Measurements from ENCODE around the gene LPIN1.

Gene LPIN1

GRCh38 chr2:11717623-11718022 lies 28.8 kb upstream of the LPIN1 start:
- TF ChIP-seq, protein P1, sequence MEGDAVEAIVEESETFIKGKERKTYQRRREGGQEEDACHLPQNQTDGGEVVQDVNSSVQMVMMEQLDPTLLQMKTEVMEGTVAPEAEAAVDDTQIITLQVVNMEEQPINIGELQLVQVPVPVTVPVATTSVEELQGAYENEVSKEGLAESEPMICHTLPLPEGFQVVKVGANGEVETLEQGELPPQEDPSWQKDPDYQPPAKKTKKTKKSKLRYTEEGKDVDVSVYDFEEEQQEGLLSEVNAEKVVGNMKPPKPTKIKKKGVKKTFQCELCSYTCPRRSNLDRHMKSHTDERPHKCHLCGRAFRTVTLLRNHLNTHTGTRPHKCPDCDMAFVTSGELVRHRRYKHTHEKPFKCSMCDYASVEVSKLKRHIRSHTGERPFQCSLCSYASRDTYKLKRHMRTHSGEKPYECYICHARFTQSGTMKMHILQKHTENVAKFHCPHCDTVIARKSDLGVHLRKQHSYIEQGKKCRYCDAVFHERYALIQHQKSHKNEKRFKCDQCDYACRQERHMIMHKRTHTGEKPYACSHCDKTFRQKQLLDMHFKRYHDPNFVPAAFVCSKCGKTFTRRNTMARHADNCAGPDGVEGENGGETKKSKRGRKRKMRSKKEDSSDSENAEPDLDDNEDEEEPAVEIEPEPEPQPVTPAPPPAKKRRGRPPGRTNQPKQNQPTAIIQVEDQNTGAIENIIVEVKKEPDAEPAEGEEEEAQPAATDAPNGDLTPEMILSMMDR (IDR thresholded peaks at IDR 0.05), result no peak

DNA sequence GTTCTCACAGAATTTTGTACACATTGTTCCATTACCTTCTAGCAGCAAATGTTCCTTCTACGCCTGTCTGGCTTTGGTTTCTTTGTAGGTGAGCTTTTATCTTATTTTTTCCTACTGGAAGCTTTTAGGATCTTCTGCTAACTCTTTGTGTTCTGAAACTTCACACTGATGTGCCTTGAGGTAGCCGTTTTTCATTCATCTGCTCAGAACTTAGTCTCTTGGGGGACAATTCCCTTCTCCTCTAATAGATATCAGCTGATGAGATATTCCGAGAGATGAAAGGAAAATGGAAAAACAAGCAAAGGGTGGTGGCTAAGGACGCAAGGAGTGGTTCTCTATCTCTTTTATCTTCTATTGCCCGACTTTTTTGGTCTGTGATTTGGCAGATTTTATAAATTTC lies 27.8 kb upstream of the LPIN1 start:
- TF ChIP-seq, protein P1 (IDR thresholded peaks at IDR 0.05), result no peak

- TF ChIP-seq, protein P1 (IDR thresholded peaks at IDR 0.05), result no peak
Observed at GRCh38 chr2:11719230-11719977, 27.0 kb upstream of the LPIN1 start.

GRCh38 chr2:11720752-11721151 lies 25.7 kb upstream of the LPIN1 start:
- TF ChIP-seq, protein P1 (IDR thresholded peaks at IDR 0.05), result no peak

DNA sequence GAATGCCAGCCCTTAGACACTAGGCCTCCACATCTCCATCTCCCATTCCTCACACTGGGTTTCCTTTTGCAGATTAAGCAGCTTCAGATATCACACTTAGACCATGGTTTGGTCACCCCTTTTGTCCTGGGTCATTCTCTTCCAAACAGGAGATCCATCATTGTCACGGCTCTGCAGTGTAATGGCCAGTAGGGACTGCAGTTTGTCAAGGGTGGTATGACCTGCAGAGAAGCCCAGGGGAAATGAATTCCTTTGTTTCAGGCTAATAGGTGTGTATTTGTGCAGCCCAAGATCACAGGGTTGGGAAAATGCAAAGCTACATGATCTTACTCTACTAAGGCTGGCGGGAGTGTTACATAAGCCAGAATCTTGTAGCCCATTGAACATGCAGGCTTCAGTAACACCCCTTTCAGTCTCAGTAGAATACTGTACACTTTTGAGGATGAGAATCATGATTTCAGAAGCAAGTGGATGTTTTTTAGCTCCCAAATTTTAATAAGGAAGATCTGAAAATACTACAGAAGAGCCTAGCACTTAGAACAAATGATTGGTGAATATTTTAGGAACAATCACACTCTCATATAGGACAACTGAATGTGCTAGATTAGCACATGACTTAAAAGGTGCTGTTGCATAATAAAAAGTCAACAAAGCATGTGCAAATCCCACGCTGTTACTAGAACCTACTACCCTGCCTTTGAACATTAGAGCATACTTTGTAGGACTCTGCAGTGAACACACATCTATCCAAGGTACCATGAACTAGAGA lies 24.0 kb upstream of the LPIN1 start:
- TF ChIP-seq, protein P1 (IDR thresholded peaks at IDR 0.05), result no peak

GRCh38 chr2:11723061-11723371 lies 23.4 kb upstream of the LPIN1 start:
- TF ChIP-seq, protein P1 (IDR thresholded peaks at IDR 0.05), result no peak

GRCh38 chr2:11724151-11724550 lies 22.3 kb upstream of the LPIN1 start:
- TF ChIP-seq, protein P1 (IDR thresholded peaks at IDR 0.05), result no peak
